Measurements from ENCODE around the gene RYR2. TPM values are rescaled to one million over a fixed set of nuclear protein-coding genes. Genes with fewer than 3 reads are reported as not detected.

Gene RYR2
- total RNA-seq, 1 experiment from 2014 or later: 2.8 TPM

DNA sequence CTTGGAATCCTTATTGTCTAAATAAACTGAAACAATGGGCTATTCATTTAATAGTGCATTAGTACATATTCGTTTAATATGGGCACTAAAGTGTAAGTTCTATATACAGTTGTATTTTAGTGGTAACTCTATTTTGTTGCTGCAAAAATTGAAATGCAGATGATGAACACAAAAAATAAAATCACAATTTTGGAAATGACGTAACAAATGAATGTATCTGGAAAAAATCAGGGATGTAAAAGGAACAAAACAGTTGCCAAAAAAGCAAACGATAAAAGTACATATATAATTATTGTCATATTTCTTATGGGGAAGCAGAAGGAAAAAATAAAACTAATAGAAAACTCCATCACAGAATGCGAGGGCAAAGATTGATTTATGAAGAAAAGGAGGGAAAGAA is 254.9 kb downstream of the RYR2 start:
- no peaks in the 10 kb centered on the region for H3K27me3 ChIP-seq (replicated peaks; ENCODE audit: insufficient read depth, low read depth, low read length, poor library complexity)
- no peaks in the 10 kb centered on the region for H3K4me1 ChIP-seq (ENCODE audit: insufficient read depth, low read length, poor library complexity, severe bottlenecking)
- no peak overlapping the region for H3K4me3 ChIP-seq (ENCODE audit: low read depth, low read length, poor library complexity, severe bottlenecking)
- ChIA-PET CTCF (no interaction called here), POLR2A (ENCODE audit: low non-redundant PET) (no interaction called here)
- H3K36me3 ChIP-seq (ENCODE audit: insufficient read depth, low read length, poor library complexity, severe bottlenecking): no peaks in the 10 kb centered on the region
- no peak for TF ChIP-seq EZH2 (IDR thresholded peaks at IDR 0.05; ENCODE audit: borderline replicate concordance, low read depth, low read length, poor library complexity, severe bottlenecking)
- TF ChIP-seq, protein P1, sequence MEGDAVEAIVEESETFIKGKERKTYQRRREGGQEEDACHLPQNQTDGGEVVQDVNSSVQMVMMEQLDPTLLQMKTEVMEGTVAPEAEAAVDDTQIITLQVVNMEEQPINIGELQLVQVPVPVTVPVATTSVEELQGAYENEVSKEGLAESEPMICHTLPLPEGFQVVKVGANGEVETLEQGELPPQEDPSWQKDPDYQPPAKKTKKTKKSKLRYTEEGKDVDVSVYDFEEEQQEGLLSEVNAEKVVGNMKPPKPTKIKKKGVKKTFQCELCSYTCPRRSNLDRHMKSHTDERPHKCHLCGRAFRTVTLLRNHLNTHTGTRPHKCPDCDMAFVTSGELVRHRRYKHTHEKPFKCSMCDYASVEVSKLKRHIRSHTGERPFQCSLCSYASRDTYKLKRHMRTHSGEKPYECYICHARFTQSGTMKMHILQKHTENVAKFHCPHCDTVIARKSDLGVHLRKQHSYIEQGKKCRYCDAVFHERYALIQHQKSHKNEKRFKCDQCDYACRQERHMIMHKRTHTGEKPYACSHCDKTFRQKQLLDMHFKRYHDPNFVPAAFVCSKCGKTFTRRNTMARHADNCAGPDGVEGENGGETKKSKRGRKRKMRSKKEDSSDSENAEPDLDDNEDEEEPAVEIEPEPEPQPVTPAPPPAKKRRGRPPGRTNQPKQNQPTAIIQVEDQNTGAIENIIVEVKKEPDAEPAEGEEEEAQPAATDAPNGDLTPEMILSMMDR (conservative IDR thresholded peaks at IDR 0.05; ENCODE audit: low read depth, low read length): no peak
- no peaks in the 10 kb centered on the region for H3K9me3 ChIP-seq (ENCODE audit: low read depth, low read length, poor library complexity, severe bottlenecking)
- intact Hi-C loops (cut with micrococcal nuclease; ENCODE audit: unreplicated experiment): no loop called here
- no peak for DNase-seq (ENCODE audit: low spot score)
- H3K27ac ChIP-seq (ENCODE audit: low read depth, low read length, poor library complexity, severe bottlenecking): no peak overlapping the region
- BruUV-seq (replicated peaks): no TSS peak

DNA sequence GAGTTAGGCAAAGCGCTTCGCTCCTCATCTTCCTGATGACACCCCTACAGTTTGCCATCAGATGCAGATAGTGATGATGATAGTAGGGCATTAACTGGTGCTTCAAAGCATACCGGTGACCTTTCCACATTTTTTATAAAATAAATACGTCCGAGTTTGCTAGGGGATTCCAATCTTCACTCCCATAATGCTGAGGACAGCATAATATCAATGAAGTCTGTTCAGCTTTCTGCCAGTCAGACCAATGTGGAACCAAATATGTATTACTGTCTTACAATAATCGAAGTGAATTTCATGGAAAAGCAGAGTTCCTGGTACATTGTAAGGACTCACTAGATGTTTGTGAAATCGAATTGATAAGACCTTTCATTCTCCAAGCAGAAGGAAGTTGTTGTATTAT is 258.7 kb downstream of the RYR2 start:
- H3K4me1 ChIP-seq (ENCODE audit: insufficient read depth, low read length, poor library complexity, severe bottlenecking): no peaks in the 10 kb centered on the region
- TF ChIP-seq EZH2 (IDR thresholded peaks at IDR 0.05; ENCODE audit: borderline replicate concordance, low read depth, low read length, poor library complexity, severe bottlenecking): no peak
- TF ChIP-seq, protein P1 (conservative IDR thresholded peaks at IDR 0.05; ENCODE audit: low read depth, low read length): no peak
- ChIA-PET CTCF (no interaction called here), POLR2A (ENCODE audit: low non-redundant PET) (no interaction called here)
- H3K9me3 ChIP-seq (ENCODE audit: low read depth, low read length, poor library complexity, severe bottlenecking): no peaks in the 10 kb centered on the region
- no TSS peak for BruUV-seq (replicated peaks)
- H3K27ac ChIP-seq (ENCODE audit: low read depth, low read length, poor library complexity, severe bottlenecking): no peak overlapping the region
- no peak overlapping the region for H3K4me3 ChIP-seq (ENCODE audit: low read depth, low read length, poor library complexity, severe bottlenecking)
- intact Hi-C loops (cut with micrococcal nuclease; ENCODE audit: unreplicated experiment): no loop called here
- no peaks in the 10 kb centered on the region for H3K36me3 ChIP-seq (ENCODE audit: insufficient read depth, low read length, poor library complexity, severe bottlenecking)
- no peaks in the 10 kb centered on the region for H3K27me3 ChIP-seq (replicated peaks; ENCODE audit: insufficient read depth, low read depth, low read length, poor library complexity)
- no peak for DNase-seq (ENCODE audit: low spot score)

DNA sequence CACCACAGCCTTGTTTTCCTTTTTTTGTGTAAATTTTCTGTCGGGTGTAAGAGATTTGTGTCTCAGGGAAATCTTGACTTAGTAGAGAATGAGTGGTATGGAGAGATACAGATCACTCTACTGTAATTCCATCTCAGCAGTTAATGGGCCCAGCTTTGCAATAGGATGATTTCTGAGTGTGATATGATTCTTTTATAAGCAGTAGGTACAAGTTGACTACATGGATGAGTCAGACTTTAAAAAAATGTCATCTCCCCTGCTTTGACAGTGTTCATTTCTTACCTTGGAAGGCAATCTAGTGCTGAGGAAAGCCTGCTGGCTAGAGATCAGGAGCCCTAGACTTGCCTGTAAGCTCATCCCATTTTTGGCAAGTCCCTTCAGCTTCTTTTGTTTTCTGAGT is 261.9 kb downstream of the RYR2 start:
- H3K27ac ChIP-seq (ENCODE audit: low read depth, low read length, poor library complexity, severe bottlenecking): no peak overlapping the region
- no peaks in the 10 kb centered on the region for H3K4me1 ChIP-seq (ENCODE audit: insufficient read depth, low read length, poor library complexity, severe bottlenecking)
- intact Hi-C loops (cut with micrococcal nuclease; ENCODE audit: unreplicated experiment): no loop called here
- TF ChIP-seq EZH2 (IDR thresholded peaks at IDR 0.05; ENCODE audit: borderline replicate concordance, low read depth, low read length, poor library complexity, severe bottlenecking): no peak
- TF ChIP-seq, protein P1 (conservative IDR thresholded peaks at IDR 0.05; ENCODE audit: low read depth, low read length): no peak
- no peak overlapping the region for H3K4me3 ChIP-seq (ENCODE audit: low read depth, low read length, poor library complexity, severe bottlenecking)
- no peaks in the 10 kb centered on the region for H3K27me3 ChIP-seq (replicated peaks; ENCODE audit: insufficient read depth, low read depth, low read length, poor library complexity)
- no TSS peak for BruUV-seq (replicated peaks)
- ChIA-PET POLR2A (ENCODE audit: low non-redundant PET) (no interaction called here), CTCF (interaction anchor here (0.6 kb wide), 1 partner anchor 1132 kb away, joined by 3 read pairs; no protein-coding TSS in a partner anchor)
- H3K9me3 ChIP-seq (ENCODE audit: low read depth, low read length, poor library complexity, severe bottlenecking): no peaks in the 10 kb centered on the region
- no peaks in the 10 kb centered on the region for H3K36me3 ChIP-seq (ENCODE audit: insufficient read depth, low read length, poor library complexity, severe bottlenecking)
- DNase-seq (ENCODE audit: low spot score): no peak

Data from A673 (cell line).